Transverse colon (tissue), 4 donors: ENCODE results near the gene ACVR1B.

ENCODE experiments used
- EP300 ChIP-seq: sonication (generic); formaldehyde crosslinking; IDR thresholded peaks from one replicate; pipeline ENCODE4 v1.6.1; 2017; ENCODE audit warnings: antibody characterized with exemption, low read depth
- POLR2AphosphoS5 ChIP-seq, 3 donors: sonication (generic); formaldehyde crosslinking; IDR thresholded peaks; one replicate each; pipeline ENCODE4 v1.6.1; 2016; ENCODE audit warnings: antibody characterized with exemption in 3 of 3
- TF ChIP-seq, protein P1 (sequence below), 5 experiments: fragments of 200-600 bp in 3 of 5; fragments of 450-650 bp in 2 of 5; sonication (generic) in 3 of 5; IDR thresholded peaks; 1 replicate in 2 of 5; 2 replicates in 3 of 5; pipeline ENCODE4 v1.5.1; 2016 to 2017; ENCODE audit warnings: antibody characterized with exemption in 5 of 5, inconsistent platforms in 3 of 5, mild to moderate bottlenecking in 2 of 5, moderate library complexity in 1 of 5

DNA sequence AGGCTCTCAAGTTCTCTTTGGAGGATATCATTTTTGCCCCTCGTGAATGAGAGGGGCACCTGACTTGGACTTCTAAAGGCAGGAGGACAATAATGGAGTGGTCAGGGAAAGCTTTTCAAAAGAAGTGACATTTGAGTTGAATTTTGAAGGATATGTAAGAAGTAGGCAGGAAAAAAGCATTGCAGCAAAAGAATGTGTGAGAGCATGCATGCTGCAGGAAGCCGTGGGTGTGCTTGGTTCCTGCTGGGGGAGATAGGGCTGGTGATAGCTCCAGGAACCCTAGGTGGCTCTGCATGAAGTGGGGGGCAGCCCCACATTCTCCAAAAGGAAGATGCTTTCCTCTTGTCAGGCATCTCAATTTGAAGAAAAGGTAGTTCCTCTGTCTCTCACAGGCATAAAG, 23.1 kb downstream of the ACVR1B start:
- TF ChIP-seq, protein P1, sequence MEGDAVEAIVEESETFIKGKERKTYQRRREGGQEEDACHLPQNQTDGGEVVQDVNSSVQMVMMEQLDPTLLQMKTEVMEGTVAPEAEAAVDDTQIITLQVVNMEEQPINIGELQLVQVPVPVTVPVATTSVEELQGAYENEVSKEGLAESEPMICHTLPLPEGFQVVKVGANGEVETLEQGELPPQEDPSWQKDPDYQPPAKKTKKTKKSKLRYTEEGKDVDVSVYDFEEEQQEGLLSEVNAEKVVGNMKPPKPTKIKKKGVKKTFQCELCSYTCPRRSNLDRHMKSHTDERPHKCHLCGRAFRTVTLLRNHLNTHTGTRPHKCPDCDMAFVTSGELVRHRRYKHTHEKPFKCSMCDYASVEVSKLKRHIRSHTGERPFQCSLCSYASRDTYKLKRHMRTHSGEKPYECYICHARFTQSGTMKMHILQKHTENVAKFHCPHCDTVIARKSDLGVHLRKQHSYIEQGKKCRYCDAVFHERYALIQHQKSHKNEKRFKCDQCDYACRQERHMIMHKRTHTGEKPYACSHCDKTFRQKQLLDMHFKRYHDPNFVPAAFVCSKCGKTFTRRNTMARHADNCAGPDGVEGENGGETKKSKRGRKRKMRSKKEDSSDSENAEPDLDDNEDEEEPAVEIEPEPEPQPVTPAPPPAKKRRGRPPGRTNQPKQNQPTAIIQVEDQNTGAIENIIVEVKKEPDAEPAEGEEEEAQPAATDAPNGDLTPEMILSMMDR (IDR thresholded peaks at IDR 0.05) = no peak
- TF ChIP-seq POLR2AphosphoS5 (IDR thresholded peaks at IDR 0.05) = no peak
- no peak for TF ChIP-seq EP300
